Measurements from ENCODE around the gene RCC2.

RCC2 gene

DNA sequence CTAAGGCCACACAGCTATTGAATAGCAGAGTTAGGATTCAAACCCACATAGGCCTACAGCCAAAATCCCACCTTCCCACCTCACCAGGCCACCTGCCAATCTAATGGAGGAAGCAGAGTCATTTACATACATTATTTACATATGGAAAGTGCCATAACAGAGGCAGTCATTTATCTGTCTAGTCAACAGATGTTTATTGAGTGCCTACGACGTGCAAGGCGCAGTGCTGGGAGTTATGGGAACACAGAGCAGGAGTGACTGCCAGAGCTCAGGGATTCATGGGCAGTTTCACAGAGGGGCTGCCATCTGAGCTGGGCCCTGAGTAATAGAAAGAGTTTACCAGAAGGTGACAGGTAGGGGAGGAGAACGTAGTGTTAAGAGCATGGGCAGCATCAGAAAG, 77.8 kb downstream of the RCC2 start:
- ATAC-seq (replicated peaks) (no peak), DNase-seq (no peak)
- H3K4me1 Mint-ChIP-seq, result peaks cover 3 to 9% of the 10 kb centered on the region in 2 donors
- no peaks in the 10 kb centered on the region for H3K36me3 Mint-ChIP-seq
- H3K27me3 Mint-ChIP-seq, result peaks cover 0 to 5% of the 10 kb centered on the region in 2 donors
- no peak overlapping the region for H3K27ac Mint-ChIP-seq
- no peak overlapping the region for H3K4me3 Mint-ChIP-seq
- H3K9me3 Mint-ChIP-seq, result no peaks in the 10 kb centered on the region

DNA sequence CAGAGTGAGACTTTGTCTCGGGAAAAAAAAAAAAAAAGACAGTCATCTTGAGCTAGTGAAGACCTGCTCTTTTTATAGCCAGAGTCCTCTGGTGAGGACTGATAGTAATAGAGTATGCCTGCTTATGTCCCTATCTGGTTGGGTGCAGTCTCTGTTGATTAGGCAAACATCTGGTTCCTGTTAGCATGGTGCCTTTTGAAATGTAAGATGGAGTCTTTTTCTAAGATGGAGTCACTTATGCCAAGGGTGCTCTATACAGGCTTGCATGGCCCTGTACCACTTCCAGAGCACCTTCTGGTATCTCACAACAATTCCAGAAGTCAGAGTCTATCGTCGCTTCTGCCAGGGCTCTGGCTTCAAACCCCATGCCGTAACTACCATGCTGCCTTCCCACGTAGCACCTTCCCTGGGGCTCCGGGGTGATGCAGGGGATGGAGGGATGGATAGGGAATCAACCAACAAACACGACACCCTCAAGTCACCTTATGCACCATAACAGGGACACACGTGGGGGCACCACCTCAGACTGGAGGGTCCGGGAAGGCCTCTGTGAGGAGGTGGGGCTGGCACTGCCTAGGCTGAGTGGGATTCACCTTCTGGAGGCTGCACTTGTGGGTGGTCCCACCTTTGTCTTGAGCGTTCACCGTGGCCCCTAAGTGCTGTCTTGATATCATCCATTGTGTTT, 79.1 kb downstream of the RCC2 start:
- H3K4me1 Mint-ChIP-seq, result peaks cover 11 to 19% of the 10 kb centered on the region in 2 donors
- no peak overlapping the region for H3K4me3 Mint-ChIP-seq
- no peak overlapping the region for H3K27ac Mint-ChIP-seq
- peaks cover 0 to under 1% of the 10 kb centered on the region in 2 donors for H3K27me3 Mint-ChIP-seq
- H3K36me3 Mint-ChIP-seq, result no peaks in the 10 kb centered on the region
- ATAC-seq (replicated peaks), result no peak
- DNase-seq, result no peak
- no peaks in the 10 kb centered on the region for H3K9me3 Mint-ChIP-seq

GRCh38 chr1:17359808-17360207, 79.7 kb downstream of the RCC2 start:
- no peak for DNase-seq
- Mint-ChIP-seq H3K4me3 (no peak overlapping the region), H3K27ac (no peak overlapping the region), H3K27me3 (no peaks in the 10 kb centered on the region), H3K36me3 (no peaks in the 10 kb centered on the region), H3K9me3 (no peaks in the 10 kb centered on the region), H3K4me1 (peaks cover 11 to 14% of the 10 kb centered on the region in 2 donors)
- no peak for ATAC-seq (replicated peaks)

GRCh38 chr1:17359031-17359430, 80.4 kb downstream of the RCC2 start:
- Mint-ChIP-seq H3K4me1 (peaks cover 12 to 14% of the 10 kb centered on the region in 2 donors), H3K9me3 (no peaks in the 10 kb centered on the region), H3K36me3 (no peaks in the 10 kb centered on the region), H3K27me3 (no peaks in the 10 kb centered on the region), H3K4me3 (no peak overlapping the region), H3K27ac (no peak overlapping the region)
- no peak for ATAC-seq (replicated peaks)
- DNase-seq, result no peak

DNA sequence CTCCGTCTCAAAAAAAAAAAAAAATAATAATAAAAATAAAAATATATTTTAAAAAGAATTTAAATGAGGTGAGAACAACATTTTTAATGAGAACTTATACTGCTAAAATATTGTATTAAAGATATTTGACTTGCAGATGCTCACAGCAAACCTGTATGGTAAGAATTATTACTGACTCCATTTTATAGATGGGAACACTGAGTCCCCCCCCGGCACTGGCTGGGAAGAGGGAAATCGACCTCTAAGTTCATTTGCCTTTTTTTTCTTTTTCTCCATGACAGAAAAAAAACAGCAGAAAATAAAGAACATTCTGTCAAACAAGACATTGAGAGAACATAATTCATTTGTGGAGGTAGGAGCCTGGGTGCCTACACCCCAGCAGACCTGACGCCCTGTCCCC, 80.9 kb downstream of the RCC2 start:
- DNase-seq (no peak), ATAC-seq (replicated peaks) (no peak)
- H3K36me3 Mint-ChIP-seq, result no peaks in the 10 kb centered on the region
- H3K4me1 Mint-ChIP-seq, result peaks cover 12 to 14% of the 10 kb centered on the region in 2 donors
- no peak overlapping the region for H3K4me3 Mint-ChIP-seq
- no peaks in the 10 kb centered on the region for H3K27me3 Mint-ChIP-seq
- no peak overlapping the region for H3K27ac Mint-ChIP-seq
- H3K9me3 Mint-ChIP-seq, result no peaks in the 10 kb centered on the region
